Epithelial cell of proximal tubule (primary cell): ENCODE data around the gene LIFR. TPM values are rescaled to one million over a fixed set of nuclear protein-coding genes. Genes with fewer than 3 reads are reported as not detected.

Experiments used
- DNase-seq: peaks from one replicate; pipeline ENCODE4 v3.0.0-alpha.2; 2011; ENCODE audit warnings: low read depth
- H3K4me3 ChIP-seq: 2 replicates; pipeline ENCODE4 v1.5.1; 2011; ENCODE audit warnings: low read depth, mild to moderate bottlenecking, low read length
- CTCF ChIP-seq: conservative IDR thresholded peaks from 2 replicates; pipeline ENCODE4 v1.5.1; 2012; ENCODE audit warnings: low read depth, mild to moderate bottlenecking, low read length
- total RNA-seq: library from RNA; depleted of rRNA; stranded (reverse); fragments of >200 nt; gene quantifications from 2 replicates; pipeline ENCODE4 v1.2.3, GENCODE V29; 2015

The LIFR gene
- total RNA-seq, 1 donor from 2014 or later = 17.1 TPM

- DNase-seq = no peak
- H3K4me3 ChIP-seq = no peak overlapping the region
- no peak for TF ChIP-seq CTCF
These were observed 35.0 kb upstream of the LIFR start for GRCh38 chr5:38591523-38591849.

DNA sequence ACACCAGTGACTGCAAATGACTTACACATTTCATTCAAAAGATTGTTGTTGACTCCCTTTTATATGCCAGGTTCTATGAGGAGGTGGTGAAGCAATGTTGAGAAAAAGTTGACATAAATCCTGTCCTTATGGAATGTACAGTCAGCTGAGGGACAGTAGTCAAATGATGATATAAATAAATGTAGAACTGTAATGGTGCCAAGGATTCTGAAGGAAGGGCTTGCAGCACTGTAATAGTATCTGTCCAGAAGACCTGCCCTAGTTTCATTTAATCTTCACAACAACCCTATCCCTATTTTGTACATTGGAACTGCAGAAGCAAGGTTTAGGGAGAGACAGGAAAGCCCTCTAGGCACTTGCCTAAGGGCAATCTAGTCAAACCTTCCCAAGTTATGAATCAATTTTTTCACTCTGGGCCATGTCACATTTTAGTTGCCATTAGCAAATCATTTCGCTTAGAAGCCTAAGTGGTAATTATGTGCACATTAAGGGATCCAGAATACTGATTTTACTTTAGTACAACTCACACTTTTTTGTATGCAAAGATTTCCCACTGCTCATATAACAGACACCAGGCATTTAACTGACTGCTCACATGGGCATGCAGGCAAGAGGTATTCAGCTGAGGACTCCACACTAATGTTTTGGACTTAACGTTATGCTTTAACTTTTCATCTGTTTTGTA, 34.5 kb upstream of the LIFR start:
- TF ChIP-seq CTCF = no peak
- DNase-seq = no peak
- no peak overlapping the region for H3K4me3 ChIP-seq

DNA sequence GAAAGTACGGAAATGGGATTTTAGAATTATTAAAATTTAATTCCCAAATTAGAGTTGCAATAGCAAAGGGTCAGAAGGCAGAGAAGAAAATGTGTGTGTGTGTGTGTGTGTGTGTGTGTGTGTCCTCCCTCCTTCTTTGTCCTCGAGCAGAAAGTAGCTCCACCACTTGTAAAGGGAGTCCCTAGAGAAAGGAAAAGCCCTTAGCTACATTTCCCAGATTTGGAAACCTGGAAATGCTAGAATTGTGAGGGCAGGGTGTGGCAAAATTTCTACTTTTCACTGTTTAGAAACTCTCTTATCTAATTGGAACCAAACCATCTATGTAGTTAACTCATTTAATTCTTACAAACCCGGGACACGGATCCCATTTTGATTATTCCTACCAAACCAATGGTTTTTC, 33.2 kb upstream of the LIFR start:
- no peak for DNase-seq
- H3K4me3 ChIP-seq = no peak overlapping the region
- no peak for TF ChIP-seq CTCF

DNA sequence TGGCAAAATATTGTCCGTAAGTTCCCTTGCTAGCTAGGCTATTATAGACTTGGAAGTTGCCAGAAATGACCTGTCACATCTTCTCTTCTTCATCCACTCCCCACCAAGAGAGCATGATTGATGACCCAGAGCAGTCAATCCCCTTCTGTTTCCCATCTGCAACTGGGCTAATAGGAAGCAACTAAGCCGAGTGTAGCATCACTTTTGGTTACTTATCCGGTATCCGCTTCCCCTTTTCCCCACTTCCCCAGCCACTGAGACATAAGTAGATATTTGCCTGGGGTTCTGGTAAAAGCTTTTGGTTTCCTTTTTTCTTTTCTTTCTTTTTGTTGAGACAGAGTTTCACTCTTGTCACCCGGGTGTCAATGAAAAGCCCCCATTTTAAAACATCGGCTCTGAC, 29.4 kb upstream of the LIFR start:
- no peak for DNase-seq
- no peak for TF ChIP-seq CTCF

GRCh38 chr5:38583500-38583899, 27.1 kb upstream of the LIFR start:
- no peak for DNase-seq
- no peak for TF ChIP-seq CTCF
- H3K4me3 ChIP-seq = no peak overlapping the region

More for the DNA sequence above, 29.4 kb upstream of the LIFR start:
- no peak overlapping the region for H3K4me3 ChIP-seq

GRCh38 chr5:38582975-38583319, 26.5 kb upstream of the LIFR start:
- no peak for DNase-seq
- no peak for TF ChIP-seq CTCF
- no peak overlapping the region for H3K4me3 ChIP-seq

DNA sequence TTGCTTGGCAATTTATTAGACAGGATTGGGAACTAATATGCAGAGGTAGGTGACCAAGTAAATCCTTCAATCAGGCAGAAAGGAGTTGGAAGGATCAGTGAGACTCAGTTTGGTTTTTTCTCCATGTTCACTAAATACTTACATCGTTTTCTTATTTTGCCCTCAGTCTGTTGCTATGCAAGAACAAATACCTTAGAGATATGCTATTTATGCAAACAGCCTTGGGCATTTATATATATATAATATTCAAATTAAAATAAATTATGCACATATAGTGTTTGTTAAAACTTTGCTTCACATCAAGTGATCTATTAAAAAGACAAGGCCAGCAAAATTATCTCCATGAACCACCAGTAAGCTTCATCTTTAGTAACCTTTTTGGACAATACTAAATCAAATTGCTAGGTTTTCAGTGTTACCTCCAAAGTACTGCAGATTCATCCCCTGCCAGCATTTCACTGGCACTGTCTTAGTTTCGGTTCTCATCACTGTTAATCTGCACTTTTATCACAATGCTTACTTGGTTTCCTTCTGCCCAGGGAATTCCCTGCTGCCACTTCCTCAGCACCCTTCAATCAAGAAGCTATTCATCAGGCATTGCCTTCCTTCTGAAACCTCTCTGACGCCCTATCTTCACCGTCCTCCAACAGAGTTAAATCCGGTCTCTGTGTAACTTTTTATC, 26.0 kb upstream of the LIFR start:
- no peak for TF ChIP-seq CTCF
- no peak for DNase-seq
- no peak overlapping the region for H3K4me3 ChIP-seq
